HG02642 (cell line): Measurements from ENCODE around the gene CFAP221.

Source experiments
- ATAC-seq: cut with Tn5 transposase; IDR thresholded peaks from one replicate; pipeline ENCODE4 v1.9.1; 2021; ENCODE audit warnings: mild to moderate bottlenecking; ENCODE audit not compliant: unreplicated experiment, poor library complexity

Gene CFAP221

GRCh38 chr2:119544075-119544938 is at the start of gene CFAP221:
CFAP221 (plus strand) TSS chr2:119544449; CDS start chr2:119546132, 1,683 bp downstream.
- ATAC-seq = peak; percentile 92

DNA sequence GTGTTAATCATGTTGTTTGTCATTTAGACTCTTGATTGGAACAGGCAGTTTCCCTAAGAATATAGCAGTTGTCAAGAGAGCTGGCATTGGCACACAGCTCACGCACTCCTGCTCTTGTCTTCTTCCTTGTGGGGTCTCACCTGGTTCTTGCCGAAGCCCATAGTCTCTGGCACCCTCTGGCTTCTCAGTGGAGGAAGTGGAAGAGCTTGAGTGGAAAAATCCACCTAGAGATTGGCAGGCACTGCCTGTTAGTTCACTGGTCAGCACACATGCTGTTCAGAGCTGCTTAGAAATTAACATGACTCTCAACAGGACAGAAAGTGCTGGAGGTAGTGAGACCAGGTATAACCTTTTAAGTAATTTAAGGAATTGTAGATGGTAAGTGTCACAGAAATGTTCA is 48.3 kb upstream of the CFAP221 start:
- no peak for ATAC-seq

GRCh38 chr2:119496682-119497081 is 47.6 kb upstream of the CFAP221 start:
- ATAC-seq = no peak

DNA sequence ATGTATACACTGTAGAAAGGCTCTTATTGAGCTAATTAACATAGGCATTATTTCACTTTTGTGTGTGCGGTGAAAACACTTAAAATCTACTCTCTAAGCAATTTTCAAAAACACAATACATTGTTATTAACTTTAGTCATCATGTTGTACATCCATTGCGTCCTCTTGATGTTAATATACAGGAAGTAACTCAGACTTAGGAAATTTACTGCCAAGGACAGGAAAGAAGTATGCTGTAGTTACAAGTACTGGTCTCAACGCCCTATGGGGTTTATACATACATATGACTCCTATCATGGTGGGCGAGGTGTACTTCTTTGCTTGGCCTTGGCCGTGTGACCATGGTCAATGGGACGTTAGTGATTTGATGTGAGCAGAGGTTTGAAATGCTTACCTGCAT is 35.5 kb upstream of the CFAP221 start:
- ATAC-seq = no peak

GRCh38 chr2:119511989-119512388 is 32.3 kb upstream of the CFAP221 start:
- ATAC-seq = no peak

DNA sequence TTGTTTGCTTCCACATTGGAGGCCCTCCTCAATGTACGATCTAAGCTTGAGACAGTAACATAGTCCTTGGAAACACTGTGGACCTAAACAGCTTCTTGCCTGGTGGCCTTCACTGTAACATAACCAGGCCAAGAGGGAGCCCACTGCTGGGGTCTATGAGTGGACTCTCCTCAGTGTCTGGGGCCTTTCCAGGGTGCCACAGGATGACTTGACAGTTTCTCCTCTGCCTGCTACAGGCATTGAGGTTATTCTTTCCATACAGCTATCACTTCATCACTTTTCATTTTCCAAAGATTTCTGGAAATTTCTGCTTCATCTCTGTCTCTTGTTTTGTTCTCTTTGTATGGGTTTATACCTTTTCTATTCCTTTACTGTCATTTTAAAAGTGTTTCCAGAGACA is 31.3 kb upstream of the CFAP221 start:
- ATAC-seq = no peak

GRCh38 chr2:119513832-119514231 is 30.4 kb upstream of the CFAP221 start:
- ATAC-seq = no peak

DNA sequence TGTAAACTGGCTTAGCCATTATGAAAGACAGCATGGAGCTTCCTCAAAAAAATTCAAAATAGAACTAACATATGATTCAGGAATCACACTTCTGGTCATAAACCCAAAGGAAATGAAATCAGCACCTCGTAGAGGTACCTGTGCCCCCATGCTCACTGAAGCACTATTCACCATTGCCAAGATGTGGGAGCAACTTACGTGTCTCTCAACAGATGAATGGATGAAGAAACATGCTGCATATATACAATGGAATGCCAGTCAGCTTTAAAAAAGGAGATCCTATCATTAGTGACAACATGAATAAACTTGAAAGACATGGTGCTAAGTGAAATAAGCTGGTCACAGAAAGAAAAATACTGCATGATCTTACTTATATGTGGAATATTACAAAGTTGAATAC is 28.1 kb upstream of the CFAP221 start:
- no peak for ATAC-seq

- peak; percentile 93 for ATAC-seq
These were observed 26.8 kb upstream of the CFAP221 start for GRCh38 chr2:119517433-119517832.

DNA sequence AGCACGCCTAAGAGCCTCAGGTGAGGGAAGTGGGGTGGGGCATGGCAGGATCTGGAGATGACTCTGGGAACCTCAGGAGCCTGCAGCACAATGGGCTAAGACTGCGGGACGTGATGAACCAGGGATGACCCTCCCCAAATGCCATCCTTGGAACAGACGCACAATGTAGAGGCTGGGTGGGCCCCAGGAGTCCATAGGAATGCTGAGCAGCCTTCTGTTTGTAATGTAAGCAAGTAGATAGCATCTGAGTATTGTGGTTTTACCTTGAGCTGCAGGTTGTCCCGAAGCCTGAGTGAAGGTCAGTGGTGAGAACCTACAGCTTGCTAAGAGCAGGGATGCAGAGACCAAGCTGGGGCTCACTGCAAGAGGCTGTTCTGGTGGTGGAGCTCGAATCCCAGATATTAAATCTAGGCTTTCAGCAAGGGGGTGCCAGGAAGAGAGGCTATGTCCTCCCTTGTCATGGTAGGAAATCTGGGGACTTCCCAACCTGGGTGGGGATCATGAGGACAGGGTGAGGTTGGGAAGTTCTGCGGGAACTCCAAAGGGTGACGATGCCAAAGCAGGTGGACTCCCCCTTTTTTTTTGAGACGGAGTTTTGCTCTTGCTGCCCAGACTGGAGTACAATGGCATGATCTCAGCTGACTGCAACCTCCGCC is 25.7 kb upstream of the CFAP221 start:
- no peak for ATAC-seq

- ATAC-seq = no peak
These were observed 25.2 kb upstream of the CFAP221 start for GRCh38 chr2:119519057-119519408.

- no peak for ATAC-seq
These were observed 23.4 kb upstream of the CFAP221 start for GRCh38 chr2:119520696-119521432.

DNA sequence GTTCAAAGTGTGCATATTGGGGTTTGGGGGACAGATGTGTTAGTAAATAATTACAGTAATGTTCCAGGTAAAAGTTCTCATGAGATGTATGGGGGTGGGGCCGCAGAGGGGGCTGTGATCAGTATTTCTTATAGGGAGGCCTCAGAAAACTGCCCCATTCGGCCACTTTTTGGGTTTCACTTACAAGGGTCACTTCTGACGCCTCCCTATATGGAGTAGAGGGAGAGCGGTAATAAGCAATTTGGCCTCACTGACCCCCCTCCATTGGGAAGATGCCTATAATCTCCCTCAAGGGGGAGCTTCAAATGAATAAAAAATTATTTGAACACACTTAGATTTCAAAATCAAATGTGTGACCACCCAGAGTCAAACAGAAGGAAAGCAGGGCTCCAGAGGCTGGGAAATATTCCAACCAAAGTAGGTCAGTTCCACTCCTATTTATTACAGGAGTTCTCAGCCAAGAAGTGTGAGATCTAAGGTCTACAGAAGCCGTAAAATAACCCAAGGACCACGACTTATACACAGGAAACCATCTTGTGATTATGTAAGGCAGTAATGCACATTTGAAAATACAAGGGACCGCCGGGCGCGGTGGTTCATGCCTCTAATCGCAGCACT is 22.7 kb upstream of the CFAP221 start:
- no peak for ATAC-seq

GRCh38 chr2:119522671-119523070 is 21.6 kb upstream of the CFAP221 start:
- ATAC-seq = no peak

DNA sequence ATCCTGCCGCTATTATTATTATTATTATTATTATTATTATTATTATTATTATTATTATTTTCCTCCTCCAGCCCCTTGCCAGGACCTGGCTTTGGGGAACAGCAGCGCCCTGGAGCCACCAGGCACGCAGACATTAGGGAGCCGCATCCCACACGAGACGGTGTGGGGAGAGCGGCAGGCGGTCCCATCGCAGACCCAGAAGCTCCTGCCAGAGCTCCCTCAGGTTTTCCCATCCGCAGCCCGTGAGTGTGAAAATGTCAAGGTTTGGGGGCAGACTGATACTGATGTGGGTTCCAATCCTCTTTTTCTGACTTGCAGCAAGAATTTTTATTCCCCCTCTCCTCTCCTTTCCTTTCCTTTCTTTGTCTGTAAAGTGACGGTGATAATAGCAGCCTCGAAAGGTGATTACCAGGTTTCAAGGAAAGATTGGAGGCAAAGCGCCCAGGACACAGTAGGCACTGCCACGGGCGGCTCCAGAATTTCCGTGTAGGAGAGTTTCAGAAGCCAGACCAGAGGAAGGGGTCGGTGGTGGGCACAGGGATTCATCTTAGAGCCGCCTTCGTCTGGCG is 20.8 kb upstream of the CFAP221 start:
- no peak for ATAC-seq

GRCh38 chr2:119523952-119524694 is 20.1 kb upstream of the CFAP221 start, which contains the start of gene SCTR:
SCTR (minus strand) TSS chr2:119524483; CDS start chr2:119524226, 257 bp downstream.
- ATAC-seq = no peak

GRCh38 chr2:119525614-119526013 is 18.6 kb upstream of the CFAP221 start:
- ATAC-seq = no peak

DNA sequence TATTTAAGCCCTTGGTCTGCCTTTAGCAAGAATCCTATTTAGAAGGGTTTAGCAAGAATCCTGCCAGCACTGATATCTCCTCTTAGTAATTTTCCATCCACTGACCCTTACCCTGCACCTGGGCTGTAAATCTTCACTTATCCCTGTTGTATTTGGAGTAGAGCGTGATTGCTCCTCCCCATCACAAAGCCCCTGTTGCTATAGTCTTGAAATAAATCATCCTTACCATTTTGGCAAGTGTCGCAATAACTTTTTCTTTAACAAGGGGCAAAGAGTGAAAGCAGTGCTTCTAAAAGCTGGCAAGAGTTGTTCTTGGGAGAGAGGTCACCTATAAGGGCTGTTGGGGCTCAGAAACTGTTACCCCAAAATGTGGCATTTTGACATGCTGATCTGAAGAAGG is 16.2 kb upstream of the CFAP221 start:
- ATAC-seq = no peak

DNA sequence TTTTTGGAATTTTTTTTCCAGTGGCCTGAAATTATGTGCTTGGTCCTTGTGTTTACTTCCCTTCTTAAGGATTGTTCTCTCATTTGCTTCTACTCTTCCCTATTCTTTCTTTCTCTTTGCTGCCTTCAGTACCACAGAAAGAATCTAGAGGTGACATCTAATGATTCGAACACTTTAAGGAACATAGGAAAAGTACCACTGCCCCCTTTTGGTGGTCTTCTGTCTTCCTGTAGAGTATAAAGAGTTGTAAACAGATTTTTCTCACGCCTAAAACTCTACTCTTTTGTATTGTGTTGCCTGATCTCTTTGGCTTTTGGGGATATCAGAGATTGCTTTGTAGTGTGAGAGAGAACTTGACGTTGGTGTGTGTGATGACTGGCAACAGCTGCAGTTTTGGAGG is 13.0 kb upstream of the CFAP221 start:
- no peak for ATAC-seq

- no peak for ATAC-seq
These were observed 10.7 kb upstream of the CFAP221 start for GRCh38 chr2:119533560-119533959.
